Left colon (tissue), 2 donors: Measurements from ENCODE around the gene PARD3B. TPM values are rescaled to one million over a fixed set of nuclear protein-coding genes. Genes with fewer than 3 reads are reported as not detected.
A peak's percentile ranks its signal among the peaks of the same experiment; 100 is the strongest.

ENCODE experiments used
- ATAC-seq: fragments of 200-7000 bp; cut with Tn5 transposase; one replicate; pipeline ENCODE4 v1.9.1; 2020; ENCODE audit warnings: mild to moderate bottlenecking, moderate library complexity
- DNase-seq, 2 donors: peaks; one replicate each; pipeline ENCODE4 v3.0.0-alpha.2; 2020
- intact Hi-C, 2 donors: fragments of 100-400 bp; cut with DNase I in 1 of 2; cut with micrococcal nuclease in 1 of 2; formaldehyde crosslinking; loops; one replicate each; pipeline versions ENCODE4 v1.11.2 to v1.14.0; 2022; cut with DNase I, micrococcal nuclease
- total RNA-seq, 2 donors: library from RNA; stranded (reverse); fragmentation: NEBNext Ultra II Directional; extraction: Animal tissue kit (Norgen Biotek cat#: 25700); gene quantifications; one replicate each; pipeline ENCODE4 v1.2.1, GENCODE V29; 2021
- donor health status: DM: no; HTN: no; CAD: no.
- donor health status: DM: yes; HTN: yes; CAD: no.

PARD3B gene
- total RNA-seq, 2 donors from 2014 or later: 28.3 to 30.5 TPM

- DNase-seq: no peak
- intact Hi-C loops: no loop called here
- ATAC-seq: no peak
These were observed 347.4 kb downstream of the PARD3B start for GRCh38 chr2:204892506-204893255.

- DNase-seq (no peak), ATAC-seq (no peak)
- intact Hi-C loops: no loop called here
These were observed 350.9 kb downstream of the PARD3B start for GRCh38 chr2:204896146-204896545.

DNA sequence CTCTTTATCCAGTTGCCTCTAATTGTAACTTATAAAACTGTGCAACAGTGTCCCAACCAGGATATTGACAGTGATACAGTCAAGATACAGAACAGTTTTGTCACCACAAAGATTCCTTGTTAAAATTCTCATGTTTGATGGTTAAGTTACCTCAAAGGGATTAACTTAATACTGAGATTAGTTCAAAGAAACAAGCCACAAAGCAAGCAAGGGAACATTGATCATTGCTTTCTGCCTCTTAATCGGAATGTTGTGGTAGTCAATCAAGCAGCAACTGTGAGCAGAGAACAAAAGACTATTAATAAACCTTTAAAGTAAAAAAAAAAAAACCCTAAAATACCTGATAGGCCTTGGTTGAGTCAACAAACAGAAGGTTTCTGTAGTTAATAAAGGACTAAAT, 352.3 kb downstream of the PARD3B start:
- intact Hi-C loops: no loop called here
- no peak for ATAC-seq
- DNase-seq: no peak

GRCh38 chr2:204898928-204899640, 353.8 kb downstream of the PARD3B start:
- intact Hi-C loops: no loop called here
- DNase-seq: no peak

GRCh38 chr2:204899983-204900382, 354.7 kb downstream of the PARD3B start:
- DNase-seq (no peak), ATAC-seq (no peak)
- intact Hi-C loops: no loop called here

More at GRCh38 chr2:204898928-204899640, 353.8 kb downstream of the PARD3B start:
- no peak for ATAC-seq

- intact Hi-C loops: no loop called here
- DNase-seq (no peak), ATAC-seq (no peak)
These were observed 355.2 kb downstream of the PARD3B start for GRCh38 chr2:204900487-204900886.

DNA sequence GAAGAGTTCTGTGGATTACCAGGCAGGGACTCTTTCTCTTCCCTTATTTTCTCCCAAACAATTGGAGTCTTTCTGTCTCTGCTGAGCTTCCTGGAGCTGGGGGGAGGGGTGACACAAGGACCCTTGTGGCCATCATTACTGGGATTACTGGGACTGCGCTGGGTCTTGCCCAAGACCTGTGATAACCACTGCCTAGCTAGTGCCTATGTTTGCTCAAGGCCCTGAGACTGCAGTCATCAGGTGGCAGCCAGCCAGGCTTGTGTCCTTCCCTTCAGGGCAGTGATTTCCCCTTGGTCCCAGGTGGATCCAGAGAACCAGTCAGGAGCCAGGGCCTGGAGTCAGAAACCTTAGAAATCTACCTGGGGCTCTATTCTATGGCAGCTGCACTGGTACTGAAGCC, 355.6 kb downstream of the PARD3B start:
- intact Hi-C loops: no loop called here
- DNase-seq (peak in 1 of 2 donors; percentile 9), ATAC-seq (no peak)

GRCh38 chr2:204901591-204901990, 356.3 kb downstream of the PARD3B start:
- DNase-seq: no peak

DNA sequence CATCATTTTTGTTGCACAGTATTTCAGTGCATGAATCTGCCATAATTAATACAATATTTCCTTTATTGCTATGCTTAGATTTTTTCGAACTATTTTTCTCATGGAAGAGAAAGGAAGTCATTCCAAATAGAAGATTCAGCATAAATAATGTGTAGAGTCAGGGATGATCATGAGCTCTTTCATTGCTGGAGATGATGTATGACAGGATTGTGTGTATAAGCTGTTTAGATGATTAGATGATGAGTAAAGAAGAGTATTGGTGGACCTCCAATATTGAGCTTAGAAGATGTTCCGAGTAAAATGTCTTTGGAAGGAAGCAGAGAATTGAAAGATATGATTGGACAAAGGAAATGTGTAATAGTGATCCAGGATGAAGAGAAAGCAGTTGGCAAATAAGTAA, 364.5 kb downstream of the PARD3B start:
- no peak for ATAC-seq

More at GRCh38 chr2:204901591-204901990, 356.3 kb downstream of the PARD3B start:
- no peak for ATAC-seq
- intact Hi-C loops: no loop called here

GRCh38 chr2:204913312-204913711, 368.0 kb downstream of the PARD3B start:
- ATAC-seq: no peak
- DNase-seq: no peak
- intact Hi-C loops: no loop called here

More for the DNA sequence above, 364.5 kb downstream of the PARD3B start:
- intact Hi-C loops: no loop called here
- no peak for DNase-seq

GRCh38 chr2:204913854-204914464, 368.7 kb downstream of the PARD3B start:
- intact Hi-C loops: no loop called here
- DNase-seq (no peak), ATAC-seq (no peak)

- DNase-seq: no peak
- intact Hi-C loops: no loop called here
- ATAC-seq: no peak
These were observed 369.4 kb downstream of the PARD3B start for GRCh38 chr2:204914708-204915107.

GRCh38 chr2:204917089-204917701, 371.9 kb downstream of the PARD3B start:
- intact Hi-C loops: no loop called here
- ATAC-seq (no peak), DNase-seq (no peak)

GRCh38 chr2:204920776-204921175, 375.5 kb downstream of the PARD3B start:
- no peak for DNase-seq
- no peak for ATAC-seq
- intact Hi-C loops: no loop called here

GRCh38 chr2:204923957-204924356, 378.7 kb downstream of the PARD3B start:
- ATAC-seq (no peak), DNase-seq (no peak)
- intact Hi-C loops: no loop called here

- intact Hi-C loops: no loop called here
- ATAC-seq (no peak), DNase-seq (no peak)
These were observed 386.3 kb downstream of the PARD3B start for GRCh38 chr2:204931562-204931961.

DNA sequence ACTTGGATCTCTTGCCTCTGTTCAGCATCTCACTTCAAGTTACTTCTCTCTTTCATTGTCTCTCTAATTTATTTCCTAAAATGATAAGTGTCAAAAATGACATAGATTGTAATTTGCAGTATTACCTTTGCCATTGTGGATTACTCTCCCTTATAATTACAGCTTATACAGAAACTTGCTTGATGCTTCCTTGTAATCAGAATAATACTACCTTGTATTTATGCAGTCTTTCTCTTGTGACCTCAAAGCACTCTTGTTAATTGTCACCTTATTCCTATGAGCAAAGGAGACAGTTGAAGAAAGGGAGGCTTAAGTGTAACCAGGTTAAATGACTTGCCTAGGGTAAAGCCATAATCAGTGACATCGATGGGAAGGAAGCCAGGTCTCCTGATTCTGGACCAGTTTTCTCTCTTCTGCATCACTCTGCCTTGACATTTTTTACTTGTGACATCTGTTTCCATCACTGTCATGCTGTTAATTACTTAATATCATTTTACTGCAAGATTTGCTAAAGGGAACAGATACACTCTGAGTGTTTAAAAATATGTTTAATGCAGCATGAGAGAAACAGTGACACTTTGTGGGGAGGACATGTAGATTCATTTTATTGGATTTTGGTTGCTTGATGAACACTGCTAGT, 388.6 kb downstream of the PARD3B start:
- intact Hi-C loops: no loop called here
- DNase-seq (no peak), ATAC-seq (no peak)

- no peak for ATAC-seq
- intact Hi-C loops: no loop called here
These were observed 399.7 kb downstream of the PARD3B start for GRCh38 chr2:204944927-204945326.

DNA sequence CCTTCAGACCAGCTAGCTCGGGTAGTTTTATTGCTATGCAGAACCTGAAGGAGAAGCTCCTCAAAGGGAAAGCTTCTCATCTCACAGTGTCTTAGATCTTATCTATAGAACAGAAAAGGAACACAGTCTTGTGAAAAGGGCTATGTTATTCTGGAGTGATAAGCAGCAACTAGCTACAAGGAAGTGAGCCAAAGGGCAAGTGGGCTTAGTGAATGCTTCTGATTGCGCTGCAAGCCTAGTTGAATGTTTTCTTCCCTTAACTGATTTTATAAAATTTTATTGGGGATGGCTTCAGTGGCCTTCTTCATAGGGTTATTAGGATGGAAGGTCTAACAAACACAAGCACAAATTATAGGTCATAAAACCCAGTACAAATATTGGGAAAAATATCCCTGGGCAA, 400.1 kb downstream of the PARD3B start:
- DNase-seq: no peak
- intact Hi-C loops: no loop called here

More at GRCh38 chr2:204944927-204945326, 399.7 kb downstream of the PARD3B start:
- DNase-seq: no peak

More for the DNA sequence above, 400.1 kb downstream of the PARD3B start:
- ATAC-seq: no peak
